Activated T-cell treated with anti-CD3 and anti-CD28 coated beads, Interleukin-2, amount 50 U/mL, for 4 hours (primary cell): Measurements from ENCODE around the gene TAP2. TPM values are rescaled to one million over a fixed set of nuclear protein-coding genes. Genes with fewer than 3 reads are reported as not detected.
A peak's percentile ranks its signal among the peaks of the same experiment; 100 is the strongest.

Experiments used
- ATAC-seq, 2 donors: fragments of 200-7000 bp; cut with Tn5 transposase; one replicate each; pipeline ENCODE4 v1.10.0; 2021
- DNase-seq: peaks from one replicate; pipeline ENCODE4 v3.0.0-alpha.2; 2020
- H3K27me3 Mint-ChIP-seq: one replicate; pipeline ENCODE4 v1.8.0; 2021; ENCODE audit warnings: low read depth, mixed read lengths
- H3K36me3 Mint-ChIP-seq: one replicate; pipeline ENCODE4 v1.8.0; 2022; ENCODE audit warnings: mixed read lengths; ENCODE audit not compliant: insufficient read depth
- H3K4me1 Mint-ChIP-seq: one replicate; pipeline ENCODE4 v1.8.0; 2021; ENCODE audit warnings: low read depth, mixed read lengths
- H3K4me3 Mint-ChIP-seq: one replicate; pipeline ENCODE4 v1.8.0; 2021; ENCODE audit warnings: mild to moderate bottlenecking, moderate library complexity, mixed read lengths
- H3K9me3 Mint-ChIP-seq: one replicate; pipeline ENCODE4 v1.8.0; 2021; ENCODE audit warnings: mixed read lengths
- total RNA-seq, 3 donors: library from RNA; stranded (reverse); gene quantifications; one replicate each; pipeline ENCODE4 v1.2.1, GENCODE V29; 2021

TAP2 gene
- total RNA-seq, 3 donors from 2014 or later = 288 to 334 (median 305) TPM

- no peak for DNase-seq
- Mint-ChIP-seq H3K36me3 (peaks cover 80% of the 10 kb centered on the region), H3K4me3 (peak overlapping the region; percentile 98), H3K27me3 (no peaks in the 10 kb centered on the region), H3K9me3 (no peaks in the 10 kb centered on the region), H3K4me1 (peaks cover 73% of the 10 kb centered on the region)
- ATAC-seq = no peak
Measured at GRCh38 chr6:32847795-32848194, 9.3 kb upstream of the TAP2 start.

- Mint-ChIP-seq H3K36me3 (peaks cover 78% of the 10 kb centered on the region), H3K4me3 (peak overlapping the region; percentile 98), H3K9me3 (no peaks in the 10 kb centered on the region), H3K27me3 (no peaks in the 10 kb centered on the region), H3K4me1 (peaks cover 80% of the 10 kb centered on the region)
- ATAC-seq (no peak), DNase-seq (no peak)
Measured at GRCh38 chr6:32847004-32847403, 8.5 kb upstream of the TAP2 start.

GRCh38 chr6:32845384-32845884 lies 6.9 kb upstream of the TAP2 start:
- peaks cover 80% of the 10 kb centered on the region for H3K4me1 Mint-ChIP-seq
- no peaks in the 10 kb centered on the region for H3K9me3 Mint-ChIP-seq

GRCh38 chr6:32844839-32845383 lies 6.4 kb upstream of the TAP2 start:
- Mint-ChIP-seq H3K4me1 (peaks cover 80% of the 10 kb centered on the region), H3K36me3 (peaks cover 77% of the 10 kb centered on the region), H3K4me3 (peak overlapping the region; percentile 98), H3K9me3 (no peaks in the 10 kb centered on the region), H3K27me3 (no peaks in the 10 kb centered on the region)
- DNase-seq (peak; percentile 26), ATAC-seq (no peak)

More at GRCh38 chr6:32845384-32845884, 6.9 kb upstream of the TAP2 start:
- Mint-ChIP-seq H3K36me3 (peaks cover 78% of the 10 kb centered on the region), H3K4me3 (peak overlapping the region; percentile 98), H3K27me3 (no peaks in the 10 kb centered on the region)
- ATAC-seq (peak; percentile 6 to 12), DNase-seq (no peak)

GRCh38 chr6:32843979-32844838 lies 5.7 kb upstream of the TAP2 start, which contains the start of gene PSMB8:
Gene PSMB8, minus strand, starts transcription at chr6:32844047. Its CDS starts 51 bp downstream, at chr6:32843996.
- peak; percentile 77 to 79 for ATAC-seq
- no peaks in the 10 kb centered on the region for H3K27me3 Mint-ChIP-seq

GRCh38 chr6:32843331-32843978 lies 4.9 kb upstream of the TAP2 start:
- DNase-seq (no peak), ATAC-seq (no peak)
- peaks cover 80% of the 10 kb centered on the region for H3K4me1 Mint-ChIP-seq
- peaks cover 66% of the 10 kb centered on the region for H3K36me3 Mint-ChIP-seq
- H3K4me3 Mint-ChIP-seq = peak overlapping the region; percentile 98
- no peaks in the 10 kb centered on the region for H3K27me3 Mint-ChIP-seq
- no peaks in the 10 kb centered on the region for H3K9me3 Mint-ChIP-seq

More at GRCh38 chr6:32843979-32844838, 5.7 kb upstream of the TAP2 start, which contains the start of gene PSMB8:
- Mint-ChIP-seq H3K4me3 (peak within 1 kb of the TSS; percentile 98), H3K4me1 (peaks cover 83% of the 10 kb centered on the region), H3K36me3 (peaks cover 73% of the 10 kb centered on the region), H3K9me3 (no peaks in the 10 kb centered on the region)
- DNase-seq = peak; percentile 98

GRCh38 chr6:32842690-32843089 lies 4.2 kb upstream of the TAP2 start:
- H3K4me1 Mint-ChIP-seq = peaks cover 73% of the 10 kb centered on the region
- DNase-seq (no peak), ATAC-seq (no peak)
- H3K9me3 Mint-ChIP-seq = no peaks in the 10 kb centered on the region
- H3K27me3 Mint-ChIP-seq = no peaks in the 10 kb centered on the region
- H3K4me3 Mint-ChIP-seq = peak overlapping the region; percentile 98
- peaks cover 58% of the 10 kb centered on the region for H3K36me3 Mint-ChIP-seq

- H3K4me1 Mint-ChIP-seq = peaks cover 73% of the 10 kb centered on the region
- DNase-seq = no peak
- no peaks in the 10 kb centered on the region for H3K9me3 Mint-ChIP-seq
- ATAC-seq = no peak
- H3K27me3 Mint-ChIP-seq = no peaks in the 10 kb centered on the region
- H3K4me3 Mint-ChIP-seq = peak overlapping the region; percentile 98
- peaks cover 57% of the 10 kb centered on the region for H3K36me3 Mint-ChIP-seq
Measured at GRCh38 chr6:32842021-32842650, 3.6 kb upstream of the TAP2 start.

GRCh38 chr6:32840604-32841246 lies 2.2 kb upstream of the TAP2 start:
- DNase-seq = no peak
- Mint-ChIP-seq H3K4me3 (peak overlapping the region; percentile 98), H3K9me3 (no peaks in the 10 kb centered on the region), H3K27me3 (no peaks in the 10 kb centered on the region), H3K36me3 (peaks cover 60% of the 10 kb centered on the region), H3K4me1 (peaks cover 73% of the 10 kb centered on the region)
- ATAC-seq = no peak

GRCh38 chr6:32839356-32839755 lies 817 bp upstream of the TAP2 start:
- DNase-seq (no peak), ATAC-seq (no peak)
- peaks cover 61% of the 10 kb centered on the region for H3K36me3 Mint-ChIP-seq
- H3K4me1 Mint-ChIP-seq = peaks cover 78% of the 10 kb centered on the region
- H3K4me3 Mint-ChIP-seq = no peak overlapping the region
- no peaks in the 10 kb centered on the region for H3K9me3 Mint-ChIP-seq
- H3K27me3 Mint-ChIP-seq = no peaks in the 10 kb centered on the region

GRCh38 chr6:32837651-32838113 lies 857 bp downstream of the TAP2 start:
- H3K36me3 Mint-ChIP-seq = peaks cover 71% of the 10 kb centered on the region
- DNase-seq (no peak), ATAC-seq (no peak)
- no peaks in the 10 kb centered on the region for H3K27me3 Mint-ChIP-seq
- no peaks in the 10 kb centered on the region for H3K9me3 Mint-ChIP-seq
- H3K4me1 Mint-ChIP-seq = peaks cover 89% of the 10 kb centered on the region
- peak overlapping the region; percentile 93 for H3K4me3 Mint-ChIP-seq

GRCh38 chr6:32836873-32837272 lies 1.7 kb downstream of the TAP2 start:
- ATAC-seq (no peak), DNase-seq (no peak)
- Mint-ChIP-seq H3K9me3 (no peaks in the 10 kb centered on the region), H3K36me3 (peaks cover 68% of the 10 kb centered on the region), H3K4me3 (peak overlapping the region; percentile 93), H3K4me1 (peaks cover 87% of the 10 kb centered on the region), H3K27me3 (no peaks in the 10 kb centered on the region)

GRCh38 chr6:32835167-32835893 lies 3.2 kb downstream of the TAP2 start:
- ATAC-seq = no peak
- Mint-ChIP-seq H3K27me3 (no peaks in the 10 kb centered on the region), H3K9me3 (no peaks in the 10 kb centered on the region), H3K36me3 (peaks cover 63% of the 10 kb centered on the region), H3K4me1 (peaks cover 74% of the 10 kb centered on the region), H3K4me3 (peak overlapping the region; percentile 62)
- no peak for DNase-seq
